HG03064 (cell line): ENCODE data around the gene RAB11FIP4.

ENCODE experiments used
- ATAC-seq: cut with Tn5 transposase; IDR thresholded peaks from one replicate; pipeline ENCODE4 v1.9.1; 2021; ENCODE audit warnings: low read depth; ENCODE audit not compliant: unreplicated experiment

The RAB11FIP4 gene

GRCh38 chr17:31582151-31582907 is 190.9 kb downstream of the RAB11FIP4 start:
- ATAC-seq, result no peak

GRCh38 chr17:31583772-31584356 is 192.4 kb downstream of the RAB11FIP4 start:
- no peak for ATAC-seq

GRCh38 chr17:31584438-31585279 is 193.2 kb downstream of the RAB11FIP4 start:
- ATAC-seq, result no peak

GRCh38 chr17:31585280-31585630 is 193.8 kb downstream of the RAB11FIP4 start:
- no peak for ATAC-seq

GRCh38 chr17:31586946-31587345 is 195.5 kb downstream of the RAB11FIP4 start:
- ATAC-seq, result no peak

GRCh38 chr17:31587462-31587861 is 196.0 kb downstream of the RAB11FIP4 start:
- no peak for ATAC-seq
